ENCODE data around the gene HEXIM1. TPM values are rescaled to one million over a fixed set of nuclear protein-coding genes. Genes with fewer than 3 reads are reported as not detected.

HEXIM1 gene
- total RNA-seq, 2 donors from 2014 or later = 27.8 to 31.7 TPM

- ATAC-seq (no peak), DNase-seq (no peak)
- intact Hi-C loops (cut with DNase I) = loop anchor here in 1 of 2 donors (2.0 kb wide), 1 partner anchor 61 kb away; no protein-coding TSS in a partner anchor
Observed at GRCh38 chr17:45139533-45139920, 8.7 kb upstream of the HEXIM1 start.

- intact Hi-C loops (cut with DNase I) = no loop called here
- no peak for ATAC-seq
Observed at GRCh38 chr17:45143094-45143670, 5.1 kb upstream of the HEXIM1 start.

GRCh38 chr17:45143767-45144198, 4.5 kb upstream of the HEXIM1 start:
- peak; percentile 92 for DNase-seq
- peak; percentile 34 to 35 for ATAC-seq
- intact Hi-C loops (cut with DNase I) = no loop called here

More at GRCh38 chr17:45143094-45143670, 5.1 kb upstream of the HEXIM1 start:
- no peak for DNase-seq

- ATAC-seq (peak; percentile 7 to 26), DNase-seq (peak; percentile 73)
- intact Hi-C loops (cut with DNase I) = no loop called here
Observed at GRCh38 chr17:45144199-45145034, 3.9 kb upstream of the HEXIM1 start.

- intact Hi-C loops (cut with DNase I) = no loop called here
- ATAC-seq (no peak), DNase-seq (no peak)
Observed at GRCh38 chr17:45145035-45145389, 3.3 kb upstream of the HEXIM1 start.

GRCh38 chr17:45146166-45146565, 2.1 kb upstream of the HEXIM1 start:
- intact Hi-C loops (cut with DNase I) = no loop called here
- DNase-seq (no peak), ATAC-seq (no peak)

GRCh38 chr17:45146592-45146889, 1.7 kb upstream of the HEXIM1 start:
- intact Hi-C loops (cut with DNase I) = no loop called here
- no peak for ATAC-seq
- DNase-seq = no peak

- intact Hi-C loops (cut with DNase I) = no loop called here
- DNase-seq (peak; percentile 35), ATAC-seq (peak; percentile 4 to 6)
Observed at GRCh38 chr17:45146890-45147580, 1.2 kb upstream of the HEXIM1 start.

- ATAC-seq (peak; percentile 21 to 29), DNase-seq (peak; percentile 85)
- intact Hi-C loops (cut with DNase I) = no loop called here
Observed at GRCh38 chr17:45147581-45148182, 593 bp upstream of the HEXIM1 start.

GRCh38 chr17:45149037-45149668, 878 bp downstream of the HEXIM1 start:
- peak; percentile 88 for DNase-seq
- intact Hi-C loops (cut with DNase I) = loop anchor here in 1 of 2 donors (1.0 kb wide), 1 partner anchor 12 kb away; the partner anchor contains the start of gene HEXIM2
- peak; percentile 61 to 62 for ATAC-seq

- intact Hi-C loops (cut with DNase I) = loop anchor here in 1 of 2 donors (1.0 to 5.0 kb wide), 2 partner anchors 11 to 47 kb away; partner anchors contain the start of gene HEXIM2
- peak; percentile 5 to 11 for ATAC-seq
Observed at GRCh38 chr17:45149669-45150664, 1.7 kb downstream of the HEXIM1 start.

GRCh38 chr17:45150911-45151809, 2.9 kb downstream of the HEXIM1 start:
- DNase-seq (no peak), ATAC-seq (no peak)
- intact Hi-C loops (cut with DNase I) = loop anchor here in 1 of 2 donors (5.0 kb wide), 1 partner anchor 46 kb away; no protein-coding TSS in a partner anchor

More at GRCh38 chr17:45149669-45150664, 1.7 kb downstream of the HEXIM1 start:
- peak; percentile 72 for DNase-seq

- DNase-seq = no peak
- intact Hi-C loops (cut with DNase I) = no loop called here
Observed at GRCh38 chr17:45155029-45155428, 6.8 kb downstream of the HEXIM1 start.

GRCh38 chr17:45155483-45155882, 7.2 kb downstream of the HEXIM1 start:
- DNase-seq = no peak
- ATAC-seq = no peak
- intact Hi-C loops (cut with DNase I) = no loop called here

More at GRCh38 chr17:45155029-45155428, 6.8 kb downstream of the HEXIM1 start:
- ATAC-seq = no peak

GRCh38 chr17:45156242-45156641, 8.0 kb downstream of the HEXIM1 start:
- ATAC-seq (no peak), DNase-seq (no peak)
- intact Hi-C loops (cut with DNase I) = no loop called here

- intact Hi-C loops (cut with DNase I) = loop anchor here in 1 of 2 donors (1.0 kb wide), 1 partner anchor 11 kb away; no protein-coding TSS in a partner anchor
- ATAC-seq (peak; percentile 69 to 75), DNase-seq (peak; percentile 81)
Observed at GRCh38 chr17:45160447-45161287, 12.4 kb downstream of the HEXIM1 start.

Measured in left cardiac atrium (tissue), 4 donors.